Pancreas (tissue), 10 donors: ENCODE measurements around the gene HABP4. TPM values are rescaled to one million over a fixed set of nuclear protein-coding genes. Genes with fewer than 3 reads are reported as not detected.

Experiments
- ATAC-seq, 4 donors: fragments of 200-7000 bp; cut with Tn5 transposase; one replicate each; pipeline versions ENCODE4 v1.8.0 to v1.9.1; 2020; ENCODE audit warnings: mild to moderate bottlenecking in 4 of 4, moderate library complexity in 4 of 4
- DNase-seq, 6 donors: peaks; one replicate each; pipeline ENCODE4 v3.0.0-alpha.2; 2020
- FAIRE-seq: peaks from 2 replicates; lab custom pipeline; 2012; peaks lifted over from hg19 to GRCh38; lab: Jason Lieb, UNC
- H3K27ac ChIP-seq, 4 donors: fragments of 200-600 bp; sonication (generic); 1 replicate in 3 of 4; 2 replicates in 1 of 4; pipeline versions ENCODE4 v1.5.0 to v1.8.0; 2020
- H3K27me3 ChIP-seq, 4 donors: fragments of 200-600 bp; one replicate each; pipeline ENCODE4 v1.8.0; 2021
- H3K36me3 ChIP-seq, 3 donors: fragments of 200-600 bp; sonication (generic) in 1 of 3; one replicate each; pipeline versions ENCODE4 v1.5.0 to v1.8.0; 2020 to 2021
- H3K4me1 ChIP-seq, 3 donors: fragments of 200-600 bp; one replicate each; pipeline ENCODE4 v1.8.0; 2021
- H3K4me3 ChIP-seq, 4 donors: fragments of 200-600 bp; sonication (generic) in 2 of 4; one replicate each; pipeline versions ENCODE4 v1.5.0 to v1.8.0; 2020 to 2021
- H3K9me3 ChIP-seq, 4 donors: fragments of 200-600 bp; one replicate each; pipeline ENCODE4 v1.8.0; 2021
- CTCF ChIP-seq, 4 donors: fragments of 200-600 bp; sonication (generic) in 3 of 4; IDR thresholded peaks; one replicate each; pipeline versions ENCODE4 v1.5.0 to v1.8.0; 2021; ENCODE audit warnings: antibody characterized with exemption in 4 of 4
- WGBS, 2 donors: extraction: QIAGEN DNeasy Blood & Tissue Kit; methylation state at CpG; one replicate each; pipeline ENCODE4 v1.1.7; 2013; 5-methylcytosine and 5-hydroxymethylcytosine counted together
- intact Hi-C, 3 donors: fragments of 100-400 bp; cut with DNase I; formaldehyde crosslinking; loops; one replicate each; pipeline versions ENCODE4 v1.11.1 to v1.14.2; 2022
- polyA plus RNA-seq, 2 donors: library from polyadenylated mRNA; stranded (reverse); fragments of 200-250 nt; gene quantifications; one replicate each; pipeline ENCODE4 v1.2.3, GENCODE V29; 2013
- total RNA-seq, 6 donors: library from RNA; stranded (reverse); fragmentation: NEBNext Ultra II Directional in 4 of 6; extraction: Animal tissue kit (Norgen Biotek cat#: 25700) in 4 of 6; gene quantifications; one replicate each; pipeline versions ENCODE4 v1.2.1 to v1.2.4, GENCODE V29; 2021 to 2023
- donor health status: healthy with polysubstance abuse.
- donor health status: DM: no; HTN: no; CAD: no; lungs with moderate emphysema.
- donor health status: DM: no; HTN: no; CAD: no.
- donor health status: control.
- donor health status: control.
- donor health status: Bipolar disorder and iron deficiency.
- donor health status: DM: yes; HTN: yes; CAD: no.
- donor health status: DM: no; HTN: no; CAD: no.
- donor health status: DM: no; HTN: no; CAD: no.
- donor health status: DM: yes; HTN: yes; CAD: no.

The HABP4 gene
- total and polyA plus RNA-seq, 8 donors: 2.8 to 13.0 (median 4.0) TPM

- Histone ChIP-seq H3K4me1 (no peaks in the 10 kb centered on the region), H3K27me3 (no peaks in the 10 kb centered on the region), H3K27ac (no peak overlapping the region), H3K4me3 (no peak overlapping the region), H3K36me3 (peaks cover 0 to 25% (median 0%) of the 10 kb centered on the region in 3 donors), H3K9me3 (no peaks in the 10 kb centered on the region)
- intact Hi-C loops: no loop called here
- WGBS, 2 donors: 89 to 95% methylated on average over 7 of the region's 7 CpGs
- FAIRE-seq (no peak), ATAC-seq (no peak), DNase-seq (no peak)
- no peak for TF ChIP-seq CTCF (IDR thresholded peaks at IDR 0.05)
Observed at GRCh38 chr9:96524045-96524444, 74.1 kb downstream of the HABP4 start.

DNA sequence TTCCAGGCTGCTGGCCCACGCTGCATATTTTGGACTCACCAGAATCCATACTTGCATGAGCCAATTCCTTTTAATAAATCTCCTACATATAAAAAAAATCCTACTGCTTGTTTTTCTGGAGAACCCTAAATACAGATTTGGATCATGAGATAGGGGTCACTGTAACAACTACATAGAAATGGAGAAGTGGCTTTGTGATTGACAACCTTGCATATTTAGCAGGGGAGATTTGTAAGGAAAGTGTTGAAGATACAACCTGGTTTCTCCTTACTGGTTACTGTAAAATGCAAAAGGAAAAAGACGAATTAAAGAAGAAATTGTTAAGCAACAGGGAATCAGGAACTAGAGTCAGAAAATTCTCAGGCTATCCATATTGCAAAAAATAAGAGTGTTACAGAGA lies 74.8 kb downstream of the HABP4 start:
- Histone ChIP-seq H3K27ac (no peak overlapping the region), H3K4me3 (no peak overlapping the region), H3K36me3 (peaks cover 0 to 25% (median 0%) of the 10 kb centered on the region in 3 donors), H3K9me3 (no peaks in the 10 kb centered on the region), H3K27me3 (no peaks in the 10 kb centered on the region), H3K4me1 (no peaks in the 10 kb centered on the region)
- intact Hi-C loops: no loop called here
- no peak for FAIRE-seq
- ATAC-seq: no peak
- no peak for TF ChIP-seq CTCF (IDR thresholded peaks at IDR 0.05)
- DNase-seq: no peak
- 87 to 88% methylated on average over 2 of the region's 2 CpGs for WGBS, 2 donors

GRCh38 chr9:96532173-96532572 lies 82.2 kb downstream of the HABP4 start:
- no peak overlapping the region for H3K27ac ChIP-seq
- DNase-seq (no peak), ATAC-seq (no peak), FAIRE-seq (no peak)
- intact Hi-C loops: no loop called here
- H3K4me1 ChIP-seq: no peaks in the 10 kb centered on the region
- no peaks in the 10 kb centered on the region for H3K9me3 ChIP-seq
- H3K36me3 ChIP-seq: peaks cover 0 to 12% (median 0%) of the 10 kb centered on the region in 3 donors
- H3K27me3 ChIP-seq: no peaks in the 10 kb centered on the region
- H3K4me3 ChIP-seq: no peak overlapping the region
- TF ChIP-seq CTCF (IDR thresholded peaks at IDR 0.05): no peak

DNA sequence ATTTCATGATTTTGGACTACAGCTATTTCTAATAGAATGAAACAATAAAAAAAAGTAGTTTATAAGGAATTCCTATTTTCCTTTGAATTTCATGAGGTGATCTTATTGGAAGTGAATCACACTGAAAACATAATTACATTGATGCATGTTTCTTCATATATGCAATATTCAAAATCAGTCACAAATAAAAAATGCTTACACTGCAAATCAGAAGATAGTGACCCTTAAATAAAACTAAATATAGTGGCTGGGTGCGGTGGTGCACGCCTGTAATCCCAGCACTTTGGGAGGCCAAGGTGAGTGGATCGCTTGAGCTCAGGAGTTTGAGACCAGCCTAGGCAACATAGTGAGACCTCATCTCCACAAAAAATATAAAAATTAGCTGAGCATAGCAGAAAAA lies 90.1 kb downstream of the HABP4 start:
- Histone ChIP-seq H3K27ac (no peak overlapping the region), H3K27me3 (no peaks in the 10 kb centered on the region), H3K36me3 (peaks cover 0 to 11% (median 0%) of the 10 kb centered on the region in 3 donors), H3K4me3 (no peak overlapping the region), H3K4me1 (no peaks in the 10 kb centered on the region), H3K9me3 (no peaks in the 10 kb centered on the region)
- ATAC-seq (no peak), DNase-seq (no peak), FAIRE-seq (no peak)
- 96% methylated on average over 3 of the region's 3 CpGs for WGBS, 2 donors
- no peak for TF ChIP-seq CTCF (IDR thresholded peaks at IDR 0.05)
- intact Hi-C loops: no loop called here

Other genes with a start within 250 kb of the HABP4 start
- gene HSD17B3, start 148.0 kb upstream of the HABP4 start, total RNA-seq: 1 to 10 TPM in 2 of 6 donors, under 1 TPM in 3, not detected in 1; 0.92 to 2.6 (median 0.98) TPM
- gene HSD17B3, start 148.0 kb upstream of the HABP4 start, polyA plus RNA-seq: 10 to 100 TPM in 1 of 2 donors, 1 to 10 TPM in 1; 7.7 to 35.7 TPM
- gene SLC35D2, start 66.5 kb upstream of the HABP4 start, total RNA-seq: 10 to 100 TPM; 19.7 to 27.5 (median 22.8) TPM
- 10 to 100 TPM; 13.9 to 21.3 TPM for gene SLC35D2, start 66.5 kb upstream of the HABP4 start, polyA plus RNA-seq
- 1 to 10 TPM in 2 of 6 donors, under 1 TPM in 4; 0.37 to 1.2 (median 0.86) TPM for gene ZNF367, start 31.8 kb upstream of the HABP4 start, total RNA-seq
- gene ZNF367, start 31.8 kb upstream of the HABP4 start, polyA plus RNA-seq: under 1 TPM; 0.23 to 0.45 TPM
- gene CDC14B, start 169.7 kb downstream of the HABP4 start, total RNA-seq: 10 to 100 TPM in 5 of 6 donors, 1 to 10 TPM in 1; 8.2 to 19.3 (median 12.8) TPM
- gene CDC14B, start 169.7 kb downstream of the HABP4 start, polyA plus RNA-seq: 1 to 10 TPM; 4.6 to 8.0 TPM
- 10 to 100 TPM in 1 of 6 donors, 1 to 10 TPM in 5; 6.0 to 11.2 (median 8.3) TPM for gene PRXL2C, start 205.1 kb downstream of the HABP4 start, total RNA-seq
- gene PRXL2C, start 205.1 kb downstream of the HABP4 start, polyA plus RNA-seq: 1 to 10 TPM; 4.9 to 8.6 TPM